DMS153 treated with DMSO at 0.1 percent for 48 hours (cell line): Measurements from ENCODE around the gene SLC4A9.

Source experiments
- DNase-seq: peaks from one replicate; lab custom pipeline; 2025; ENCODE audit not compliant: unreplicated experiment; lab: John Stamatoyannopoulos, UW

SLC4A9 gene, protein sequence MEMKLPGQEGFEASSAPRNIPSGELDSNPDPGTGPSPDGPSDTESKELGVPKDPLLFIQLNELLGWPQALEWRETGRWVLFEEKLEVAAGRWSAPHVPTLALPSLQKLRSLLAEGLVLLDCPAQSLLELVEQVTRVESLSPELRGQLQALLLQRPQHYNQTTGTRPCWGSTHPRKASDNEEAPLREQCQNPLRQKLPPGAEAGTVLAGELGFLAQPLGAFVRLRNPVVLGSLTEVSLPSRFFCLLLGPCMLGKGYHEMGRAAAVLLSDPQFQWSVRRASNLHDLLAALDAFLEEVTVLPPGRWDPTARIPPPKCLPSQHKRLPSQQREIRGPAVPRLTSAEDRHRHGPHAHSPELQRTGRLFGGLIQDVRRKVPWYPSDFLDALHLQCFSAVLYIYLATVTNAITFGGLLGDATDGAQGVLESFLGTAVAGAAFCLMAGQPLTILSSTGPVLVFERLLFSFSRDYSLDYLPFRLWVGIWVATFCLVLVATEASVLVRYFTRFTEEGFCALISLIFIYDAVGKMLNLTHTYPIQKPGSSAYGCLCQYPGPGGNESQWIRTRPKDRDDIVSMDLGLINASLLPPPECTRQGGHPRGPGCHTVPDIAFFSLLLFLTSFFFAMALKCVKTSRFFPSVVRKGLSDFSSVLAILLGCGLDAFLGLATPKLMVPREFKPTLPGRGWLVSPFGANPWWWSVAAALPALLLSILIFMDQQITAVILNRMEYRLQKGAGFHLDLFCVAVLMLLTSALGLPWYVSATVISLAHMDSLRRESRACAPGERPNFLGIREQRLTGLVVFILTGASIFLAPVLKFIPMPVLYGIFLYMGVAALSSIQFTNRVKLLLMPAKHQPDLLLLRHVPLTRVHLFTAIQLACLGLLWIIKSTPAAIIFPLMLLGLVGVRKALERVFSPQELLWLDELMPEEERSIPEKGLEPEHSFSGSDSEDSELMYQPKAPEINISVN

DNA sequence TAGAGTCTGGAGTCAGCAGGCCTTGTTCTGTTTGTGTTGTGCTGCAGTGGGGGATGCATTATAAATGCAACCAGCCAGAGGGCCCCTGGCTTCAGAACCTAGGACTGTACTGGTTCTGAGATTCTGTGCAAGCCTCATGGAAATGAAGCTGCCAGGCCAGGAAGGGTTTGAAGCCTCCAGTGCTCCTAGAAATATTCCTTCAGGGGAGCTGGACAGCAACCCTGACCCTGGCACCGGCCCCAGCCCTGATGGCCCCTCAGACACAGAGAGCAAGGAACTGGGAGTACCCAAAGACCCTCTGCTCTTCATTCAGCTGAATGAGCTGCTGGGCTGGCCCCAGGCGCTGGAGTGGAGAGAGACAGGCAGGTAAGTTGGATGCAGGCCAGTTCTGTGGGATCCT, at the start of gene SLC4A9:
TSS of gene SLC4A9 (plus strand) at position 94 of the 400 bp plus-strand sequence. CDS start at position 137, 43 bp downstream.
- DNase-seq: no peak

DNA sequence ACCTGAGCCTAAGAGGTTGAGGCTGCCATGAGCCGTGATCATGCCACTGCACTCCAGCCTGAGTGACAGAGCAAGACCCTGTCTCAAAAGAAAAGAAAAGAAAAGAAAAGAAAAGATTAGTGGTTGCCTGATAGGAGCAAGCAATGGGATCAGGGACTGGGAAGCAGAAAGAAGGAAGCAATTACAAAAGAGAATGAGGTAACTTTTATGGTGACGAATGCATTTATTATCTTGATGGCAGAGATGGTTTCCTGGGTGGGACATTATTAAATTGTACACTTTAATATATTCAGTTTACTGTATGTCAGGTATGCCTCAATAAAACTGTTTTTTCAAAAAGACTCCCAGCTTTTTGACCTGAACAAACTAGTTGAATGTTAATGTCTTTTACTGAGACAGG, 49.6 kb upstream of the SLC4A9 start:
- DNase-seq: no peak

DNA sequence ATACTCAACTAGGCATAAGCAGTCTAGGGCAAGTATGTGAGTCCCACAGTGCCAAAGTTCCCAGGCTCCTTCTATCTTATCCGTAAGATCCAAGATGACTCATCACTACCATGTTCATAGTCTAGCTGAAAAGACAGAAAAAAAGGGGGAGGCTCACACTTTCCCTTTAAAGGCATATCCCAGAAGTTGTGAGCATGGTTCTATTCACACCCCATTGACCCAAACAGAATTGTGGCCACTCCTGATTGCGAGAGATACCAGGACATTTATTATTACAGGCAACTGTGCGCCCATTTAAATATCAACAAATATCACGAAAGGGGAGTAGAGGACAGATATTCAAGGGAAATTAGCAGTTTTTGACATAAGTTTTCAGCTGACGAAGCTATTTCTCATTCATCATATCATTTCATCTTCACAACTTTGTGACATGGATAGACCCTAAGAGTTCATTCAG, 49.0 kb upstream of the SLC4A9 start:
- no peak for DNase-seq

DNA sequence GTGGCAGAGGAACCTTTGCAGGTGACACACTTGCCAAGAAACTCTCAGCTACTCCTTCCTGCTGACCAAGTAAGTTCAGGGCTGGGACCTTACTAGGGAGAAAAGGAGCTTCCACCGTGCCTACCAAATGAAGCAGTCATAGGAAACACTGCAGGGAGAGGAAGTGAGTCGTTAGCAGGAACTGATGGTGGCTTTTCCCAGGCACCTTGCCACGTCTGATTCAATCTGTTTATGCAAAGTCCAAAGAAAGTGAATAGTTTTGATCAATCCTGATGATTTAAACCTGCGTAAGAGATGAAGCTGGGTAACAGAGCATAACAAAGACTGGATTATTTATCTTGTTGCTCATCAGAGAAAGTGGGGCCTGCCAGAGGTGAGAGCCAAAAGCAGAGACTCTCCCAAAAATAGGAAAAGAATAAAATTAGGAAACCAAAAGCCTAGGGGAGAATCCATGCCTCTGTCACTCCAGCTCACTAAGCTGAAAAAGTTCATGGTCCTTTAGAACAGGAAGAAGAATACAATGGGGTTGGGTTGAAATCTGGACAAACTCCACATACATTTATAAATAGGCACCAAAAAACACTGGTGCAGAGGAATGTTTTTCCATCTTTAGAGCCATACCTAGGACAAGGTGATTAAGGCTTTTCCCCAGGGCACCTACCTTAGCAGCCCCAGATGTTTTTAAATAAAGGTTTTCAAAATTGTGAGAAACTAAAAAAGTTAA, 47.8 kb upstream of the SLC4A9 start:
- no peak for DNase-seq

DNA sequence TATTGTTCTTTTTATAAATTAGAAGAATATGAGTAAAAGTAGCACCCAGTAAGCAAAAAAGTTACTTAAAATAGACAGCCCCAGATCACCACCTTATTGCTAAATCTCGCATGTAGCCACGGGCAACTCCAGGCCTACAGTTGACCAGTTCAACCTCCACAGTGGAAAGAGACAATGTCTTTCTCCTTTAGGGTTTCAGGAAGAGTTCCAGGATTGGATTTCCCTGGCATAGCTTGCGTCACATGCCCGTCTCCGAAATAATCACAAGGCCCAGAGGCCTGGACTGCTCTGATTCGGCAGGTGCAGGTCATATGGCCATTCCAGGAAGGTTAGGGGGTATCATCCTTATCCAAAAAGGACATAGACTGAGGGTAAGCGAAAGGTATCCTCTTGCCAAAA, 47.2 kb upstream of the SLC4A9 start:
- no peak for DNase-seq

DNA sequence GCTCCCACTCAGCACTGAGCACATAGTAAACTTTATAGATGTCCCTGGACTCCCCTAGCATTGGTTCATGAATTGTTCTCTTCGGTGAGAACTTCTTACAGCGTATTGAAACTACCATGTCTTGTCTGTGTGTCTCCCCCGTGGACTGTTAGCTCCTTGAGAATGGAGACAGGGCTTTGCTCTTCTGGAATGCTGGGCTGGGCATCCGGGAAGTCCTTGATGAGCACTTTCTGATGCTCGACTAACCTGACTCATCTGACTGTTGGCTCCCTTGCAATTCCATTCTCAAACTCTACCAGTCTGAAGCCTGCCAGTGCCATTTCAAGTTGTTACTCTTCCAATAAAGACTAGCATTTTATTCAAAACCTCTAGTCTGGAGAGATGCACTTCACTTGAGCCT, 42.1 kb upstream of the SLC4A9 start:
- no peak for DNase-seq

DNA sequence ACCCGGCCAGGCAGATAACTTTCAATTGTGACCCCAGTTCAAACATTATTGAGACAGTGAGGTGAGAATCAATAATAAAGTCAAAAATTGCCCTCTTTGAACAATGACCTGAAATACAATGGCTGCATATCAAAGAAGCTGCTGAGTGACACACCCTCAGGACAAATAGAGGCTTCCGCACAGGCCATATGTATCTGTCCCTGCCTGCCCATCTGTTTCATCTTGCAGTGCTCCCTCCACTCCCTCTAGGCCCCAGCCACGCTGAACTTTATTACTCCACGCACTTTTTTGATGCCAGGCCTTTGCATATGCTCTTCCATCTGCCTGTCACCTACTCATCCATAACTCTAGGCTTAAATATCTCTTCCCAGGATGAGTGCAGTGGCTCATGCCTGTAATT, 41.2 kb upstream of the SLC4A9 start:
- DNase-seq: no peak

DNA sequence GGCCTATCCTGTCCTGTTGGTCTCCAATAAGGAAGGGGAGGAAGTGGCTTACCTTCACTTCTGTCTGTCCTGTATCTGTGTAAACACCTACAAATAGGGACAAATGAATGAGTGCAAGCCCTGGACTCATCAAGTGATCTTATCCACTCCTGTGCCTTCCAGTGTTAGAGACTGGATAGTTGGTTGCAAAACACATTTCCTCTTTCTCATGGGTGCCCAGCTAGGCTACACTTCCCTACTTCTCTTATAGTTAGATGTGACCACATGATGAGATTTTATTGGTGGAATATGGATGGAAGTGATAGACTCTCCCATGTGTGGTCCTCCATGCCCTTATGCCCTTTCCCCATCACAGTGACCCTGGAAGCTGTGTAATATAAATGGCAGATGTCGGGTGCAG, 40.2 kb upstream of the SLC4A9 start:
- no peak for DNase-seq

DNA sequence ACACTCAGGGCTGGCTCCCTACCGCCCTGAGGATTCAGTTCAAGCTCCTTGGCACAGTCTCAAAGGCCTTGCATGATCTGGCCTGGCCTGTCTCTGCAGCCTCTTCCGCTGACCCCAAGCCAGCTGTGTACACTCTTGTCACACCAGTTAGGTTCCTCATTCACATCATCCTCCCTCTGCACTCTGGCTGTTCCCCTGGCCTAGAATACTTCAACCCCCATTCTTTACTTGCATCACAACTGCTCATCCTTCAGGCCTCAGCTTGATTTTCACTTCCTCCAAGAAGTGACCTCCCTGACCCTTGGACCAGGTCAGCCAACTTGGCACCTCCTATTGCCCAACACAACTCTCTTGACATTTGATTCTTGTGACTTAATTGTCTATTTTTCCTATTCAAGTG, 38.2 kb upstream of the SLC4A9 start:
- no peak for DNase-seq

DNA sequence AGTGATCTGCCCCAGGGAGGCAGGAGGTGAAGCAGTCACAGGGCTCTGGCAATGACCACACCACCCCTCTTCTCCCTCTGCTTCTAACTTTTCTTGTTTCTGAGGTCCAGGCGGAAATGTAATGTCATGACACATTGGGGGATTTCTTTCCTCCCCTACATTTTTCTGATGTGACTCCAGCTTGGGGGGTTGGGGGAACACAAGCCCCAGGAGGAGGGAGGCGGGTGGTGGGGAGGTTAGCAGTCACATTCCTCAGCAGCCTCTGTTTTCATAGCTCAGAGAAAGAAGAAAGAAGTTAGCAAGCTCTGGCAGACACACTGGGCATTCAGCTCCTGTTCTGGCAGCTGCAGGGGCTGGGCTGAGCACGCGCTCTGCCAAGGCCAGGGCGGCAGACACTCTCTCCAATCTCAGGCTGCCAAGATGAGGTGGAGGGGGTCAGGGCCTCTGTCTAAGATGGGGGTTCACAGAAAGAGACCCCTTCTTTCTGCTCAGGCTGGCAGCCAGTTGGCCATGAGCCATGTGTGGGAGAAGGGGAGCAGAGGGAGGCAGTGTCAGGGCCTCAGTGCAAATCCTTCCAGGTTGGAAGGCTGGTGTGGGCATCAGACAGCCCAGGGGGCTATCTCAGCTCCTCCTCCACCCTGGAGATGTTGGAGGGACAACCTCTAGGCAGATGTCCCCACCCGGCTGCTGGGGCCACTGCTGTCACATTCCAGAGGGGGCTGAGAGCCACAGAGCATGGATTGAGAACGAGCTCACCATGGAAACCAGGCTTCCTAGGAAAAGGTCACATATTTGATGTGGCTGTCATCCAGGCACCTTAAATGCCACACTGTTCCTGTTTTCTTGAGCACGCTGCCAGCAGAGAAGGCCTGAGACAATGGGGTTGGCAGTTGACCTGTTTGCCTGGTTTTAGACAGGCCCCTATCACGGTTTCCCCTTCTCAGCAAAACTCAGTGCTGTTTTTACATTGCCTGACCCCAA, 37.0 kb upstream of the SLC4A9 start:
- no peak for DNase-seq

DNA sequence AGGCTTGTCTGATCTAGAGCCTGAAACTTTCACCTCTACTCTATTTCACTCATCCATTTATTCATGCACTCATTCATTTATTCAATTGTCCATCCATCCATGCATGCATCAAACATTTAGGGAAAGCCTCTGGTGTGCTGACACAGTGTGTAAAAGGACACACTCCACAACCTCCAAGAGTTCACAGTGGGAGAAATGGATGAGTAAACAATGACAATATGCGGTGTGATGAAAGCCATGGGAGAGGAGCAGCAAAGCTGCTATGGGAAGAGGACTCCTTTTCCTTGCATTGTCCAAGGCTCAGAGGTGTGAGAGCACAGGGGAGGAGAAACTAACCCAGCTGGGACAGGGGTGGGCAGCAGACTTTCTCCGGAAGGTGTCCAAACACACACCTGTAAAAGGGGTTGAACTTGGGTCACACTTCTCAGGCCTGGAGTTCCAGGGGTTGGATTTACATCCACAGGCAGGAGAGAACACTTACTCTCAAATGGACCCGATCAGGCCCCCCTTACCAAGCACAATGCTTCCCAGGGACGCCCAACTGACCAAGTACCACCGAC, 35.9 kb upstream of the SLC4A9 start:
- no peak for DNase-seq

DNA sequence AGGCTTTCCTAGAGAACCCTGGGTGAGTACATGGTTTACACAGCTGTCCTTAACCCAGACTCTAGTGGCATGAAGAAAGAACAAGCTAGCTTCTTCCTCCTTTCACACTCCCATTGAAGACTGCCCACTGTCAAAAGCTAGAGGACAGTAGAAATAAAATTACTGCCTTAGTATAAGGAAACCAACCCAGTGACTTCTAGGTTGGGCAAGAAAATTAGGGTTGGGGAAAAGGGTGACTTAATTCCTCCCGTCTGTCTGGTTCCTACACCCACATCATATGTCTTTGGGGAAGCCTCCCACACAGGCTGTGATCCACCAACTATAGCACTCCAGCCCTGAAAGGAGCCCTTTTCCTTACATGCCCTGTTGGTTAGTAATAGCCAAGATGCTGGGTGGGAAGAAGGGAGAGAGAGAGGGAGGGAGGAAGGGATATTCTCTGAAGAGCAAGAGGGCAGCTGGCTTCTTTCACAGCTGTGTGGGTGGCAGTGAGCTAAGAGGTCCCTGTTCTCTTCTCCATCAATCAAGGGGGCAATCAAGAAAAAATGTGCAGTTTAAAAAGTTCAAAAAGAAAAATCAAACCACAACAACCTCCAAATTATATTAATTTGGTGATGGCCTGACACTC, 35.3 kb upstream of the SLC4A9 start:
- DNase-seq: no peak

DNA sequence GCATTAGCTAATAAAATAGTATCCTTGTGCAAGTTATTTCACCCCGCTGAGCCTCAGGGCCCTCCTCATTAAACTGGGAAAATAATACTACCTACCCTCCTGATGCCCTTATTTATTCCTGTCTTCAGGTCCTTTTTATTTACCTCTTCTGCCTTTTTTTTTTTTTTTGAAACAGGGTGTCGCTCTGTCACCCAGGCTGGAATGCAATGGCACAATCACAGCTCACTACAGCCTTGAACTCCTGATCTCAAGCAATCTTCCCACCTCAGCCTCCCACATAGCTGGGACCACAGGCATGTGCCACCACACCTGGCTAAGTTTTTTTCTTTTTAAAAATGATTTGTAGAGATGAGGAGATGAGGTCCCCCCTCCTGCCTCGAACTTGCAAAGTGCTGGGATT, 34.5 kb upstream of the SLC4A9 start:
- DNase-seq: no peak

DNA sequence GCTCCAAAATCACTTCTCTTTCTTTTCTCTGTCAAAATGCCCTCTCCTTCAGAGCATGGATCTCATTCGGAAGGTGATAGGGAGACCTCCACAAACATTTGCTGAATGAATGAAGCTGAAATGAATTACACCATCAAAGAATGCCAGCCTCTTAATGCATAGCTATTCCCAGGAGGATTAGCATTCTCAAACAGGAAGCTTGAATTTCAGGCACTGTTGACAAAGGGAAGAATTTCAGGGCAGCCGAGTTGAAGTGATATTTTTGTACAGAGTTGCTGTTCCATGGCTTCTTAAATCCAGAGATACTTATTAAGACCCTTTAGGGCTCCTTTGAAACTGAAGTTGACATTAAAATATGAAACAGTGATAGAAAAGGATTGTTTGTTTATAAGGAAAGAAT, 32.4 kb upstream of the SLC4A9 start:
- no peak for DNase-seq

DNA sequence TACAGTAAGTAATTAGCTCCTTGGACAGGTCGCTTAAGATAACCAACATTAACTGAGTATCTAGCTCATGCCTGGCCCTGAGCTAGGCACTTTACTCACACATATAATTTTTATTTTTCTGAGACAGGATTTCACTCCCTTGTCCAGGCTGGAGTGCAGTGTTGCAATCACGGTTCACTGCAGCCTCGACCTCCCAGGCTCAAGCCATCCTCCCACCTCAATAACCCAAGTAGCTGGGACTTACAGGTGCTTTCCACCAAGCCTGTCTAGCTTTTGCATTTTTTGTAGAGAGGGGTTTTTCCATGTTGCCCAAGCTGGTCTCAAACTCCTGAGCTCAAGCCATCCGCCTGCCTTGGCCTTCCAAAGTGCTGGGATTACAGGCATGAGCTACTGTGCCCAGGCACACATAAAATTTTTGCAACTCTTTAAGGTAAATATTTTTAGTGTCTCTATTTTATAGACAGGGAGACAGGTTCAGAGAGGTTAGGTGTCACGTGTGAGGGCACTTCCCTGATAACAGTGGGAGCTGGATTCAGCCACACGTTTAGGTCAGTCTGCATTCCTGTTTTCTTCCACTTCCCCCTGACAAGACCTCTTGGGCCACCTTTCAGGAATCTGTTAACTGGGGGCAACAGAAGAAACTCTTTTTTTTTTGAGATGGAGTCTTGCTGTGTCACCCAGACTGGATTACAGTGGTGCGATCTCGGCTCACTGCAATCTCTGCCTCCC, 31.8 kb upstream of the SLC4A9 start:
- no peak for DNase-seq

DNA sequence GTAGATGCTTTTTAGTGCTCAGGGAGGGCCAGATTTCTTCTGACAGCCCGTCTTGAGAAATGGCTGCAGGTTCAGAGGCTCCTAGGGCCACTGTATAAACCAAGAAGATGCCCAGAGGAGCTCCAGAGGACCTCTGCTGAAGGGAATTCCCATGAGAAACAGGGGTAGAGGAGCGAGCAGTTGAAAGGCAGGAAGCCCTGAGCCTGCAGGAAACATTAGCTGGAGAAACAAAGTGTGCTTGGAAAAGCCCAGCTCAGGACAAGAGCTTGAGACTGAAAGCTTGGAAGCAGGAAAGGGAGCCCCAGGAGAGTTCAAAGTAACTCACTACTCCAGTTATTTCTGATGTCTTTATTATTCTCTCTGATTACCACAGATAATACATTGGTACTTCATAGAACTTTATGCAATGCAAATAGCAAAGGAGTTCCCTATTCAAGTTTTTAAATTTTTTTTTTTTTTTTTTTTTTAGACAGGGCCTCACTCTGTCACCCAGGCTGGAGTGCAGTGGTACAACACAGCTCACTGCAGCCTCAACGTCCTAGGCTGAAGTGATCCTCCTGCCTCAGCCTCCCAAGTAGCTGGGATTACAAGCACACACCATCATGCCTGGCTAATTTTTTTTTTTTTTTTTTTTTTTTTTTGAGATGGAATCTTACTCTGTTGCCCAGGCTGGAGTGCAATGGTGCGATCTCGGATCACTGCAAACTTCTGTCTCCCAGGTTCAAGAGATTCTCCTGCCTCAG, 30.1 kb upstream of the SLC4A9 start:
- DNase-seq: no peak

DNA sequence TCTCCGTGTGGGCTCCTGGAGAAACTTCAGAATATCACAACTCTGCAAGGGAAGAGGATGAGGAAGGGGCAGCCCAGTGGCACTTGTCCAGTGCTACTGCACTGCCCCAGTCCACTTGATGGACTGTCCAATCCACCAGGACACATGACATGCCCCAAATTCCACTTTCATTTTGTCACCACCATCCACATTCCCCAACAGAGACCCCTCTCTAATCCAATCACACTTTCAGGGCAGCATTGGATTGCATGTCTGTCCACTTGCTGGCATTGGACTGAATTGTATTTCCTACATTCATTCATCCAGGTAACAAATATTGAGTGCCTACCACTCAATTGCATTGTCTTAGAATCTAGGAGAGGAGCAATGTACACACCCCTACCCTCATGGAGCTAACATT, 28.4 kb upstream of the SLC4A9 start:
- DNase-seq: no peak

DNA sequence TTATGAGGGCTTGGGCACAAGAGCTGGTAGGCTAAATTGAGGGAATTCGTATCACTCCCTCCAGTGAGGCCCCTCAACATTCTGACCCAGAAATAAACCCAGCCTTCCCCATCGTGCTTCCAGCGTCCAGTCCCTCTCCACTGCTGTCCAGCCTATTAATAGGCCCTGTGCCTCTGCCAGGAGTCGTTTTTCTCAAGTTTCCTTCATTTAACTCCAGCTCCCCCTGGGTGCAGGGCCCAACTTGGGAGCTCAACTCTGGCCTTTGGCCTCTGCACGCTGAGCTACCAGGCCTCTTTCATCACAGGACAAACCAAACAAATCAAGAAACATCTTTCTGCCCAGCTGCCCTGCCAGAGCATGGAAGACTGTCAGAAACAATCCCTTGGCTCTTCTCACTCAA, 23.6 kb upstream of the SLC4A9 start:
- no peak for DNase-seq
